HCT116 (cell line): Measurements from ENCODE around the gene CTBP1. TPM values are rescaled to one million over a fixed set of nuclear protein-coding genes. Genes with fewer than 3 reads are reported as not detected.

ENCODE experiments used
- ATAC-seq: fragments of 200-7000 bp; cut with Tn5 transposase; 2 replicates; pipeline ENCODE4 v1.9.1; 2020; ENCODE audit warnings: mild to moderate bottlenecking, moderate library complexity
- BruUV-seq: library from RNA; stranded (reverse); fragments of 400-500 nt; replicated peaks from 2 replicates; lab custom pipeline; 2021; lab: Mats Ljungman, UMichigan
- CTCF ChIA-PET: fragments of 300-600 bp; sonication (Branson Sonifier 250); formaldehyde crosslinking; loops from one replicate; lab custom pipeline; 2021; ENCODE audit warnings: antibody characterized with exemption; lab: Charles Lee
- POLR2A ChIA-PET: fragments of 300-600, 350-600 bp; sonication (Branson Sonifier 250); formaldehyde crosslinking; loops from one replicate; lab custom pipeline; 2021; ENCODE audit warnings: antibody characterized with exemption; lab: Charles Lee
- RAD21 ChIA-PET, 2 experiments: fragments of 300-600 bp; sonication (Branson Sonifier 250); formaldehyde crosslinking; loops; one replicate each; lab custom pipeline; 2023; ENCODE audit warnings: low total read pairs in 2 of 2; ENCODE audit not compliant: uncharacterized antibody in 2 of 2, unreplicated experiment in 2 of 2, low non-redundant PET in 1 of 2; lab: Charles Lee
- DNase-seq: peaks from one replicate; pipeline ENCODE4 v3.0.0-alpha.2; 2010; ENCODE audit warnings: low read depth, low spot score
- H2AFZ ChIP-seq: fragments of 200-600 bp; shearing (Covaris generic), sonication (generic); 2 replicates; pipeline ENCODE4 v1.6.1; 2017; ENCODE audit warnings: low read depth, mixed run types, mixed read lengths, antibody characterized with exemption, low read length; ENCODE audit not compliant: poor library complexity, severe bottlenecking
- H3K27ac ChIP-seq: 2 replicates; pipeline ENCODE4 v1.5.1; 2012; ENCODE audit warnings: low read depth, low read length
- H3K27me3 ChIP-seq: fragments of 200-600 bp; sonication (generic); 2 replicates; pipeline ENCODE4 v1.6.1; 2016; ENCODE audit warnings: mixed run types, low read length, mixed read lengths; ENCODE audit not compliant: insufficient read depth
- H3K36me3 ChIP-seq, 2 experiments: fragments of 200-500 bp in 1 of 2; fragments of 200-600 bp in 1 of 2; sonication (Bioruptor generic) in 1 of 2; sonication (generic) in 1 of 2; 2 replicates each; pipeline versions ENCODE4 v1.5.1 to v1.6.1; 2014 to 2016; ENCODE audit warnings: low read length in 2 of 2, inconsistent platforms in 1 of 2, mixed read lengths in 1 of 2, mixed run types in 1 of 2; ENCODE audit not compliant: insufficient read depth in 2 of 2, control insufficient read depth in 1 of 2
- H3K4me1 ChIP-seq, 2 experiments: fragments of 200-600 bp in 1 of 2; sonication (generic) in 1 of 2; 2 replicates each; pipeline versions ENCODE4 v1.5.1 to v1.6.1; 2012 to 2017; ENCODE audit warnings: low read length in 2 of 2, inconsistent platforms in 1 of 2, mild to moderate bottlenecking in 1 of 2, mixed read lengths in 1 of 2, mixed run types in 1 of 2, moderate library complexity in 1 of 2; ENCODE audit not compliant: insufficient read depth in 2 of 2, control insufficient read depth in 1 of 2
- H3K4me2 ChIP-seq: fragments of 200-600 bp; sonication (generic); 2 replicates; pipeline ENCODE4 v1.6.1; 2017; ENCODE audit warnings: mixed run types, low read length, mixed read lengths
- H3K4me3 ChIP-seq, 2 experiments: fragments of 200-600 bp in 1 of 2; sonication (generic) in 1 of 2; replicated peaks in 1 of 2; 2 replicates each; pipeline ENCODE4 v1.5.1; 2011 to 2016; ENCODE audit warnings: low read length in 2 of 2, control low read depth in 1 of 2, low read depth in 1 of 2, mild to moderate bottlenecking in 1 of 2, mixed read lengths in 1 of 2, mixed run types in 1 of 2
- H3K79me2 ChIP-seq: fragments of 200-600 bp; sonication (generic); 2 replicates; pipeline ENCODE4 v1.6.1; 2017; ENCODE audit warnings: mild to moderate bottlenecking, mixed run types, low read length, moderate library complexity, mixed read lengths; ENCODE audit not compliant: insufficient read depth
- H3K9ac ChIP-seq: fragments of 200-600 bp; sonication (generic); 2 replicates; pipeline ENCODE4 v1.6.1; 2016; ENCODE audit warnings: low read length, mixed read lengths
- H3K9me2 ChIP-seq: fragments of 200-600 bp; sonication (generic), shearing (Covaris generic); 2 replicates; pipeline ENCODE4 v1.6.1; 2017; ENCODE audit warnings: mixed run types, mild to moderate bottlenecking, moderate library complexity; ENCODE audit not compliant: insufficient read depth
- H3K9me3 ChIP-seq, 2 experiments: fragments of 200-500 bp in 1 of 2; fragments of 200-600 bp in 1 of 2; sonication (Bioruptor generic) in 1 of 2; sonication (generic) in 1 of 2; 2 replicates each; pipeline ENCODE4 v1.6.1; 2014 to 2017; ENCODE audit warnings: low read length in 2 of 2, mixed read lengths in 2 of 2, inconsistent platforms in 1 of 2, low read depth in 1 of 2, mild to moderate bottlenecking in 1 of 2, mixed run types in 1 of 2, moderate library complexity in 1 of 2; ENCODE audit not compliant: control insufficient read depth in 1 of 2, insufficient read depth in 1 of 2
- H4K20me1 ChIP-seq: fragments of 200-600 bp; sonication (generic), shearing (Covaris generic); 2 replicates; pipeline ENCODE4 v1.6.1; 2017; ENCODE audit warnings: mixed run types, mild to moderate bottlenecking, moderate library complexity; ENCODE audit not compliant: insufficient read depth
- JUND ChIP-seq: IDR thresholded peaks from 2 replicates; pipeline ENCODE4 v1.6.1; 2012
- MAX ChIP-seq: IDR thresholded peaks from 2 replicates; pipeline ENCODE4 v1.6.1; 2012
- SP1 ChIP-seq: IDR thresholded peaks from 2 replicates; pipeline ENCODE4 v1.6.1; 2012; ENCODE audit warnings: low read depth
- ZFX ChIP-seq: fragments of 450-650 bp; IDR thresholded peaks from 2 replicates; pipeline ENCODE4 v1.6.1; 2017
- ZNF274 ChIP-seq: fragments of 200-500 bp; sonication (Bioruptor generic); IDR thresholded peaks from 2 replicates; pipeline ENCODE4 v1.6.1; 2014; ENCODE audit warnings: mild to moderate bottlenecking, low read depth, low read length, inconsistent platforms
- intact Hi-C: fragments of 100-400 bp; cut with micrococcal nuclease; formaldehyde crosslinking; loops from 2 replicates; pipeline ENCODE4 v1.10.0; 2022
- total RNA-seq: library from RNA; stranded (reverse); gene quantifications from one replicate; pipeline ENCODE4 v1.2.1, GENCODE V29; 2021; ENCODE audit not compliant: unreplicated experiment
- TF ChIP-seq, protein P1 (sequence below): IDR thresholded peaks from 2 replicates; pipeline ENCODE4 v1.6.1; 2012; ENCODE audit warnings: low read depth

The CTBP1 gene
- total RNA-seq, 1 experiment from 2014 or later = 175 TPM

DNA sequence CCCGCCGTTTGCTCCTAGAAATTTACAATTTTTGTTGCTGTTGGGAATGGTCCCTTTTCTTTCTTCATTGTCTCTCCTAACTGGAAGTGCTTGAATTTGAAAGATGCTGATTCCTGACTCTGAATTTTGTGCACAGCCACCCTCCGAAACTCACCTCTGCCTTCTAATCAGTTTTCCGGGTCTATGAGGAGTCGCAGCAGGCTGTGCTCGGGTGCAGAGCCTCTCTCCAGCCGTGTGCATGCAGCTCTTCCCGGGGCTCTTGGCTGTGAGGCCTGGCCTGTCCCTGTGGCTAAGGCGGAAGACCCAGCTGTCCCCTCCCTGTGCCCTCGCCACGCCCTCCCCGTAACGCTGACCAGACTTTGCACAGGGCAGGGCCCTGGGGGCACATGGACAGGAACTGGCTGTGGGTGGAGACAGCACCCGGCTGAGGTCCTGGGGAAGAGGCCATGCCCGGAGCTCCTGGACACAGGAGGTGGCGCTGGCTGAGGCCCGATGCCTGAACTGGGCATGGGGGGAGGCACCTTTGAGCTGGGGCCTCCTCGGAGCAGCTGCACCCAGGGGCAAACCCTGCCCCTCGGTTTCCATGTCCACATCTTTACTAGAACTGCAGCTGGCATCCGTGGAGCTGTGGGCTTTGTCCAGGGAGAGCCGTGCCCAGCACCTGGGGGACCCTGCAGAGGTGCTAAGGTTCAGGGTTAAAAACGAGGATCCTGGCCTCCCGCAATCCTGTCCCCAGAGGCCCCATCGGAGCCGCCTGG is 43.9 kb downstream of the CTBP1 start (continued):
- TF ChIP-seq, protein P1, sequence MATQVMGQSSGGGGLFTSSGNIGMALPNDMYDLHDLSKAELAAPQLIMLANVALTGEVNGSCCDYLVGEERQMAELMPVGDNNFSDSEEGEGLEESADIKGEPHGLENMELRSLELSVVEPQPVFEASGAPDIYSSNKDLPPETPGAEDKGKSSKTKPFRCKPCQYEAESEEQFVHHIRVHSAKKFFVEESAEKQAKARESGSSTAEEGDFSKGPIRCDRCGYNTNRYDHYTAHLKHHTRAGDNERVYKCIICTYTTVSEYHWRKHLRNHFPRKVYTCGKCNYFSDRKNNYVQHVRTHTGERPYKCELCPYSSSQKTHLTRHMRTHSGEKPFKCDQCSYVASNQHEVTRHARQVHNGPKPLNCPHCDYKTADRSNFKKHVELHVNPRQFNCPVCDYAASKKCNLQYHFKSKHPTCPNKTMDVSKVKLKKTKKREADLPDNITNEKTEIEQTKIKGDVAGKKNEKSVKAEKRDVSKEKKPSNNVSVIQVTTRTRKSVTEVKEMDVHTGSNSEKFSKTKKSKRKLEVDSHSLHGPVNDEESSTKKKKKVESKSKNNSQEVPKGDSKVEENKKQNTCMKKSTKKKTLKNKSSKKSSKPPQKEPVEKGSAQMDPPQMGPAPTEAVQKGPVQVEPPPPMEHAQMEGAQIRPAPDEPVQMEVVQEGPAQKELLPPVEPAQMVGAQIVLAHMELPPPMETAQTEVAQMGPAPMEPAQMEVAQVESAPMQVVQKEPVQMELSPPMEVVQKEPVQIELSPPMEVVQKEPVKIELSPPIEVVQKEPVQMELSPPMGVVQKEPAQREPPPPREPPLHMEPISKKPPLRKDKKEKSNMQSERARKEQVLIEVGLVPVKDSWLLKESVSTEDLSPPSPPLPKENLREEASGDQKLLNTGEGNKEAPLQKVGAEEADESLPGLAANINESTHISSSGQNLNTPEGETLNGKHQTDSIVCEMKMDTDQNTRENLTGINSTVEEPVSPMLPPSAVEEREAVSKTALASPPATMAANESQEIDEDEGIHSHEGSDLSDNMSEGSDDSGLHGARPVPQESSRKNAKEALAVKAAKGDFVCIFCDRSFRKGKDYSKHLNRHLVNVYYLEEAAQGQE = no peak
- no peak for TF ChIP-seq ZFX
- no peak for TF ChIP-seq JUND

GRCh38 chr4:1204286-1204827 is 44.6 kb downstream of the CTBP1 start:
- TF ChIP-seq MAX (no peak), SP1 (no peak), ZNF274 (no peak)
- no peak for DNase-seq
- ATAC-seq = no peak
- no peak overlapping the region for H3K27ac ChIP-seq
- no TSS peak for BruUV-seq
- no peaks in the 10 kb centered on the region for H3K27me3 ChIP-seq
- no peaks in the 10 kb centered on the region for H4K20me1 ChIP-seq
- intact Hi-C loops = no loop called here
- RAD21 ChIA-PET = no interaction called here
- POLR2A ChIA-PET = no interaction called here
- no peak overlapping the region for H3K4me2 ChIP-seq
- no peaks in the 10 kb centered on the region for H3K9me3 ChIP-seq
- H3K4me1 ChIP-seq = no peaks in the 10 kb centered on the region
- H2AFZ ChIP-seq = no peak overlapping the region
- H3K4me3 ChIP-seq = no peak overlapping the region
- no peaks in the 10 kb centered on the region for H3K36me3 ChIP-seq
- no peaks in the 10 kb centered on the region for H3K79me2 ChIP-seq
- CTCF ChIA-PET = no interaction called here
- H3K9me2 ChIP-seq = no peaks in the 10 kb centered on the region
- no peak overlapping the region for H3K9ac ChIP-seq
